GM21737 (cell line): ENCODE data around the gene ROBO1.

ENCODE experiments used
- ATAC-seq: cut with Tn5 transposase; IDR thresholded peaks from one replicate; pipeline ENCODE4 v1.9.1; 2021; ENCODE audit warnings: mild to moderate bottlenecking, moderate library complexity; ENCODE audit not compliant: unreplicated experiment

Gene ROBO1

DNA sequence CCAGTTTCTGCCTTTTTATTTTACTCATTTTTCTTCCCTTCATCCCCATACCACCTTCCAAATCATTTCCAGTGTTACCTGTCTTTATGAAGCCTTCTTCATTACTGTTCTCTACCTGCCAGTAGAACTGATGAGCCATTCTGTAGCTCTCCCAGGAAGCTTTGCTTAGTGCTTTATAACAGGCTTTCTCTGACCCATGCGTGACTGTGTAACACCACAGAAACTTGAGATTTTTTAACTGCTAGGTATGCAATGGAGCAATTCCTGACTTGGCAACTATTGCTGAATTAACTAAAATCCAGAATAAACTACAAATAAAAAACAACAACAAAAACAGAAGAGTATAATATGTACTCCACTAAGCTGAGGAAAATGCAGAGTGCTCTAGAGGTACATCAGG lies 289.2 kb downstream of the ROBO1 start:
- ATAC-seq: no peak

DNA sequence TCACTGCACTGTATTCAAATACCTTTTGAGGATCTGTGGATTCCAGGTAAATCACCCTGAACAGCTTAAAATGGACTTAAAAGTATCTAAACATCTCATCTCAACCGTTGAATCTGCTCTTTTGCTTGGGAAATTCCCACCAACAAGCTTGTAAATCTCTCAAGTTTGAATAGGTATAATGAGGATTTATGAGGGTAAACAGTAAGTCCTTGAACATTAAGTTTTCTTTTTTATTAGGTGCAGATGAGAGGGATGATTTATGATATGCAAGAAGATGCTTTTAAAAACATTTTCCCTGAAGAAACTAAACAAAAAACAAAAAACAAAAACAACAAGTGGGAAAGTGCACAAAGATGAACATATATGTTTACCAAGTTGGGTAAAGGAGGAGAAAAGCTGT lies 290.6 kb downstream of the ROBO1 start:
- ATAC-seq: no peak

DNA sequence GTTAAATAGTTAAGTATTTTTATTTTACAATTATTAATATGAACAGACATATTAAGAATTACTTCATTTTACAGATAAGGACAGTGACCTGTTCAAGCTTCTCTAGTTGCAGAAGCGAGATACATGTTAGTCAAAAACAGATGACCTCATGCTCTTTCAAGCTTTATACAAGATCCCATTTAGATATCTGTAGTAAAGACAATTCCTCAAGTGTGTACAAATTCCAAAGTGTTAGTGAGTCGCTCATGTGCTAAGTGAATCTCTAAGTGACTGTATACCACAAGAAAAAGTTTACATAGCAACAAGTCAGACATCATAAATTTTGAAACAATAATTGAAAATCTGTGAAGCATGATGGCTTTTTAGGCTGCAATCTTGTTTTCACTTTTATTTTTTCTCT lies 293.8 kb downstream of the ROBO1 start:
- ATAC-seq: no peak

DNA sequence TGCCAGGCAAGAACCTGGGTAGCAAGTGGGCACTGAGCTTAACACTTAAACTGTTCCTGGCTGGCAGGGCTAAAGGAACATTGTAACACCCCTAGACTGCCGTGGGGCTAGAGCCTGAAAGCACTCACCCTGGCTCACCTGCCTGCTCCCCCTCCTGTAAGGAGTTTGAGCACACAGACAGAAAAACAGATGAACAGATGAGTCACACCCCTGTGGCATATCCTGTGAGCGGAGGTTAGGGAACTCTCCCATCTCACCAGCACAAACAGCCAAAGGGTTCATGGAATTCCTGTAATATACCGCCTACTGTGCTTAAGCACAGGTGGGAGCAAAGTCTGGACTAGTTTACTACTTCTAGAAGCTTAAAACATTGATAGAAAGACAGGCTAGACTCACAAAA lies 300.1 kb downstream of the ROBO1 start:
- ATAC-seq: no peak

DNA sequence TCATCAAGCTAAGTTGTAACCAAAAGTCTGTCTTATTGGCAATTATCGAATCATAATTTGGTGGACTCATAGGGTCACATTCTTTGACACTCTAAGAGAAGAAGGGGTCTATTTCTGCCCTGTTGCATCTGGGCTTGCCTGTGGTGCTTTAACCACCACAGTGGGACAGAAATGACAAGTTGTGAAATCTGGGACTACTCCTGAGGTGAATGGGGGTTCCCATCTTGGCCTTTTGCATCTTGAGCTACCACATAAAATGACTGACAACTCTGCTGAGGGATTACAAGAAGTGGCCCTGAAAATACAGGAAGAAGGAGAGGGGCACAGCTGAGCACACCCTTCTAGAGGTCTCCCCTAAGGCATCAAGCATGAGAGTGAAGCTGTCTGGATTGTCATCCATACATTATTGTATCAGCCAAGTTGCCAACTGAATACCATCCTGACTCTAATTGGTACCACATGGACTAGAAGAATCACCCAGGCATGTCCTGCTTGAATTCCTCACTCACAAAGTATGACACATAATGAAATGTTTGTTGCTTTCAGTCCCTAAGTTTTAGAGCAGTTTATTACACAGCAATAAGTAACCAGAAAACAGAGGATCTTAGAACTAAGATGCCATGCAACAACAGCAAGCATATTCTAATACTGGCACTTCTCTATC lies 306.5 kb downstream of the ROBO1 start:
- no peak for ATAC-seq

DNA sequence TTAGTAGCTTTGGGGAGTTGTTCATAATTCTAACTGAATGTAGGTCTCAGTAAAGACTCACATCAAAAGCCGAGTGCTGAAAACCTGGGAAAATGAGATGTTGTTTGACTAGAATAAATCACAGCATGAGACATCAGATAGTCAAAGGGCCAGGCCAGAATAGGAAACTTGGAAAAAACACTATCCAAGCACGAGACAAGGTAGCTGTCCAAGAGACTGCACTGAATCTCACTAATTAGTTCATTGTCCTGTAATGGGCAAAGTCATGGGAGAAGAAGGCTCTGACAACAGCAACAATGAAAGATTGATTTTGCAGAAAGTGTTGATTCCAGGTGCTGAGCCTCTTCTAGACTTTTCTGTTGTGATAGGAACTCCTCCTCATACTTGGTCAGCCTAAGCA lies 314.2 kb downstream of the ROBO1 start:
- no peak for ATAC-seq

DNA sequence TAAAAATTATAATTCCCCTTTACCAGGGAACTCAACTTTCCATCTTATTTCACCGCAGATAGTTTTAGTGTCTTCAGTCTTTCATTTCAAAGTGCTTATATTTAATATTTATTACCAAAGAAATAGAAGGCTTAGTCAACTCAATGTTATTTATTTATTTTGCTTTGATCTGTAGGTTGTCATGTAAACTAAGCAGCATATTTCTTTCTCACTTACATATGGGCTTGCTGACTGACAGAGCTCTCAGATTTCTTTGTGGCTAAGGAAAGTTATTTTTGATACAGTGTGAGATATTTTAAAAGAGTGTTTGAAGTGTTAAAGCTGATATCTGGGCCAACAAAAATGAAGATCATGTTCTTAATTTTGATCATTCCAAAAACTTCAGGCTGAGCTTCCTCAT lies 331.4 kb downstream of the ROBO1 start:
- ATAC-seq: no peak

DNA sequence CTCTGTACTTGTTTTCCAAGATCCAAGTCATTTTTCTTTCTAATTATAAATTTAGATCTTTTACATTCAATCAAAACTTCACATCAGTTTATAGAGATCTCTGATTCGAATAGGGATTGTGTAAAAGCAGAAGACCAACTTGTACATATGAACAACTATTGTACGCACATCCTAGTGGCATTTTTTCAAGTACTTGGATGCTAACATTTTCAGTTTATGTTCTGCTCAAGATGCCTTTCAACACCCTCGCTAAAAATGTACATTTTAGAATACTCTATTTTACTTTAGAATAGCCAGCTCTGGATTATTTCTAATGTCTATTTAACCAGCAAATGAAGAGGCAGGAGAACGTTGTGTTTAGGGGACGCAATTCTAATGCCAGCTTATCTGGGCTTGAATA lies 340.7 kb downstream of the ROBO1 start:
- no peak for ATAC-seq

DNA sequence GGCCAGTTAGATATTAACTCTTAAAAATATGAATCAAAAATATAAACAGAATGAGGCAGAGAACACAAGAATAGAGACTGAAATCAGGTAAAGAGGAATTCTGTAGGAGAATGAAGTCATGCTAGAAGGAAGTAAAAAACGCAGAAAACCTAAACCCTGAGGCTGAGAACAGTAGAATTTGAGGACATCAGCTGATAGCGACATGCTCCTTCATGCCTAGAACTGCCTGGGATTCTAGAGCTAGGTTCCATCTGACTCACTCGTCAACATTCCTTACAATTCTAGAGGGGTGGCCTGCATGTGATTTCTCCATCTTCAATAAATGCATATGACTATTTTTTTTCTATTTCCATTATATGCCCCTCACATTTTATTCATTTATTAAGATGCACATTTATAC lies 343.0 kb downstream of the ROBO1 start:
- ATAC-seq: no peak

DNA sequence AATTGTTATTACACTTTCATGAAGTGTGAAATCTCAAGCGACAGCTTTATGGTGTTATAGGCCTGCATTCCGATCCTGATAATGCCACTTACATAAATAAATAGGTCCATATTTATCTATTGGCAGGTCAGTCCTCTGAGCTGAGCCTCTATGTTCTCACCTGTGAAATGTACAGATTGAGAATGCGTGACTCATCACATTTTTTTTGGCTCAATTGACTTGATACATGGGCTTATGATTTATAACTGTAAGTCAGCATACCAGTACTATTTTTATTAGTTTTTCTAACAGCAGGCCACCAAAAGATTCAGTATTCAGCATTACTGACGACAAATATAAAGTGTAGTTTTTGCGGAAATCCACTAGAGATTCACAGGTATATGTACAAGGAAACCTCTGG lies 344.4 kb downstream of the ROBO1 start:
- no peak for ATAC-seq

DNA sequence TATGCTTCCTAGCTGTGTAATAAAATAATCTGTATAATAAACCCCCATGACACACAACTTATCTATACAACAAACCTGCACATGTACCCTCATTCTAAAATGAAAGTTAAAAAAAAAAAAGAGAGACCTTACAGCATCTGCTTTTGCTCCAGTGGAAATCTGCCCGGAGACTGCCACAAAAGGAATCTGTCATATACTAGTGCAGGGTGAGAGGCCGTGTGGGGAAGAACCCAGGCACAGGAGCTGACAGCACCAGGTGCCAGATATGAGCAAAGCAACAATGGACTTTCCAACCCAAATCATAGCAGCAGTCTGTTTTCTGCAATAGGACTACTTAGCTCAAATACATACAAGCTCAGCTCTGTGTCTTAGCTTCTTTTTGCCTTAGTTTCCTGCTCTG lies 346.5 kb downstream of the ROBO1 start:
- no peak for ATAC-seq

DNA sequence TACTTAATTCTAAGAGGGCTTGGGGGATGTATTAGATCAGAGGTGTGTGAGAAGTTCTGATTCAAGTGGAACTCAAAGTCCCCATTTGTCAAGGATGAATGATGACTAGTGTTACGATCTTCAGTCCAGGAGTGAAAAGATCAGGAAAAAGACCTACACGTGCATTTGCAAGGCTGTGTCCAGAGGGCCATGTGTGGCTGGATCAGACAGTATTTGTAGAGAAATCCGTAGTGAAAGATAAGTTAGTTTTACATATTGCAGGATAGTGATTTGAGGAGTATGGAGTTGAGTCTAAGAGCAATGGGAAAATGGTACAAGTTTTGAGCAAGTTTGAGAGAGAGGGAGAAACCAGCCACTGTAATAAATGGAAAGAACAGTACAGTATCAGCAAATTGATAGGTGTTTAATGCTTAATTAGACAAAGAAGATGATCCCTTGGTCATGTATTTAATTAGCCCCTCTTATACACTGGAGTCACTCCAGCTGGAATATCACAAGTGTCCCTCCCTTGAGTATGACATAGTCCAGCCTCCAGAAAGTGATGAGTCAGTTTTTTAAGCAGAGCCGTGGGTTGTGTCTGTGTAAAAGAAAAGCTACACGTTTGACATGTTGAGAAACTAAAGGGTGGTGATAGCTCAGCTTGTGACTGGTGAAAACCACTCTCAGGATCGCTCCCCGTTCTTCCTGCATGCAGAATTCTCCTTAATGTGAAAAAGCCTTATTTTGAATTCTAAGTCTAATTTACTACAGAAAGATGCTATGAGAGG lies 348.8 kb downstream of the ROBO1 start:
- ATAC-seq: no peak

DNA sequence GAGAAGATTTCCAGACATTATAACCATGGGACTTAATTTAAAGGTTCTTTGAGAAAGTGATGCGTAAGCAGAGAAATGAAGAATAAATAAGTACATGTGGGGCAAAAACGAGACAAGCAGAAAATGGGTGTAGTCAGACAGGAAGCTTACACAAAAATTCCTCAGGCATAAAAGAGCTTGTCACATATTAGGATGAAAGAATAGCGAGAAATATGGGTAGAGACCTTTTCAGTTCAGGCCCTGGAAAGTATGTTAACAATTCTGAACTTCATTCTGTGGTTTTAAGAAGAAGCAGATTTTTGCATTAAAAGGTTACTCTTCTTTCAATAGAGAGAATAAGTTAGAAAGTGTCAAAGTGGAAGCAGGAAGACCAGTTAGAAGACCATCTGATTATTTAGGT lies 352.4 kb downstream of the ROBO1 start:
- no peak for ATAC-seq

DNA sequence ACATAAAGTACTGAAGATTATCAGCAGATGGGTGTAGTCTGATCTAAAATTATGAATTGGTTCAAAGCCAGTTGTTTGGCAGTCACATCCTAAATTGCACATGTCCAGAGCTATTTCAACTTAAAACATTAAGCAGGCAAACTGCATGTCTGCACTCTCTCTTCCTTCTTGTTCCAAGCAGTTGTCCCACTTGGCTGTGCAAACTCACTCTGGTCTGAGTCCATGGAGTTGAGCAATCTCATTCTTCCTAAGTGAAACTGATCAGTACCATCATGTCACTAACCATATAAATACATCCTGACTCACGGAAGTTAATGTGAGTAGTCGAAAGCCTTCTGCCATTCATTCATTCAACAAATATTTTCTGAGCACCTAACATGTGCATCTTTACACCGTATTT lies 353.0 kb downstream of the ROBO1 start:
- no peak for ATAC-seq

DNA sequence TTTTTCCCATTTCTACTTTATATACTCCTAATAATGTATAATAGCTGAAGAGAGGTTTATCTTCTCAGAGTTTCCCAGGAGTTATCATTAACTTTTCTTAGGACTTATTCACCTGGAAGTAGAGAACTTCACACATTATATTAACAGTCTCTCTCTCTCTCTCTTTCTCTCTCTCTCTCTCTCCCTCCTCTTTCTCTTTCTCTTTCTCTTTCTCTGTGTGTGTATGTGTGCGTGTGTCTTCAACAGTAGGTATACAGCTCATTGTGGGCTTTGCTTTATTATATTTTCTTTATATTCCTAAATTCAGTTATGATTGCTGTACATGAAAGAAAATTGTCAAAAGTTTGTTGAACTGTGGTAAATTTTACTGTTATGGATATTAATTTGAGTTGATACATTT lies 353.8 kb downstream of the ROBO1 start:
- no peak for ATAC-seq

DNA sequence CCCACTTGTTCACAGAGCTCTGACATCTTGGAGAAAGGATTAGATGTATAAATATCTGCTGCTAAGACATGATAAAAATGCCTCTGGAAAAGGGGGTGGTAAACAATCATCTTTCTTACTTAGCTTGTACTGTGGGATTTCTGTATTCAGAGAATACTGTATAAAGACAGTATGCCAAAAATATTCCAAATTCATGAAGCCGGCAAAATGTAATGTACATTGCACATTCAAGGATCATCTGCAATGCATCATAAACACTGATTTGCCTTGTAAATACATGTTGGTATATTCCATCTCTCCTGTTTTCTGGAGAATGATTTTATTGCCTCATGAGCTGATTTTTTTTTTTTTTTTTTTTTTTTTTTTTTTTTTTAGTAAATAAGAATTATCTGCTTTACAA lies 355.3 kb downstream of the ROBO1 start:
- ATAC-seq: no peak

DNA sequence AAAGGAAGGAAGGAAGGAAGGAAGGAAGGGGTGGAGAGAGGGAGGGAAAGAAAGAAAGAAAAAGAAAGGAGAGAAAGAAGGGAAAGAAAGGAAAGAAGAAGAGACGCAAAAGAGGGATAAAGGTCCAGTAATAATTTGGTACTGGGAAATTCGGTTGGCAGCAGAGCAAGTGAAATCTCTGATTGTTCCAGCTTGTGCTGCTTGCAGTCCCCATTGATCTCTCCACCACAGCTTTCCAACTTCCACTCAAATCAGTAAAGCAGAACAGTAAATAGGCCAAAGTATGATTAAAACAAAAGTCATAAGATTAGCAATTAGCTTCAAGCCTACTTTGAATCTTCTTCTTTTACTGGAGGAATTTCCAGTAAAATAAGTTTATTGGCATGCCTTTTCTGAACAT lies 357.2 kb downstream of the ROBO1 start:
- ATAC-seq: no peak

DNA sequence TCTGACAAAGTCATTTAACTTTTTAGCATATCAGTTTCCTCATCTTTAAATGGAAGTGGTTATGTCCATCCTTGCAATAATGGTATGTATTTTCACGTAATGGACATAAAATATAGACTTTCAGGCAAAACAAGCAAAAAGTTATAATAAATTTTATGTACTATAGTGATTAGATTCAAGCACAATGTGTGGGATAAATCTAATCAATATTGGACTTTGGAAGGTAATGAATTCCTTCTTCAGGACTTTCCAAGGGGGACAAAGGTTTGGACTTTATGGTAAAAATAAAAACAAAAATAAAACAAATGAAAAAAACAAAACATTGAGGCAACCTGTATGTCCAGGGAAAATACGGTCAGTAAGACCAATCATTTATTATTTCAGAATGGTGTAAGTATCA lies 357.7 kb downstream of the ROBO1 start:
- ATAC-seq: no peak

DNA sequence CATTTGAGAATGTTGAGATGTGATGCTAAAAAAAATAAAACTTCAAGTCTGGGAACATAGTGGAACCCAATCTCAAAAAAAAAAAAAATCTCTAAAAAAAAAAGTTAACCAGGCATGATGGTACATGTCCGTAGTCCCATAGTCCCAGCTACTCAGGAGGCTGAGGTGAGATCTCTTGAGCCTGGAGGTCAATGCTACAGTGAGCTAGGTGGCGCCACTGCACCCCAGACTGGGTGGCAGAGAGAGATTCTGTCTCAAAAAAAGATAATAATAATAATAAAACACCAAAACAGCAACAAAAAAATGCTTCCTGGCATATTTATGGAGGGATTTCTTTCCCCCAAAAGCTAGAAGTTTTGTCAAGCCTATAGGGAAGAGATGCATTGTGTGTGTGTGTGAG lies 361.6 kb downstream of the ROBO1 start:
- ATAC-seq: no peak

DNA sequence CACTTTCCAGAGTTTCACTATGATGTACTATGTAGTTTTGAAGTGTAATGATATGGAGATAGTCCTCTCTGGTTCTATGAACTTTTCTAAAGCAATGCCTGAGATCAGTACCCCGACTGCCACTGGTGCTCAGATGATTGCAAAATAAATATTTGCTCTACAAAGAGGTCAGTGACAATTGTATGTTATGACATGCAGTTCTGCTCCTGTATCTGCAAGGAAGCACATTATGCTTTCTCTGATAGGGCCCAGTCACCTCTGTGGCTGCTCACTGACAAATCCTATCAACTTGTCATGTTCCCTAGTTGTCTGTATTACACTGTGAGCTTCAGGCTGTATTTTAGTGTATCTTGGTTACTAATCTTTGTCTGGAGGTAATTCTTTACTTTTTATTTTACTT lies 362.6 kb downstream of the ROBO1 start:
- ATAC-seq: no peak

DNA sequence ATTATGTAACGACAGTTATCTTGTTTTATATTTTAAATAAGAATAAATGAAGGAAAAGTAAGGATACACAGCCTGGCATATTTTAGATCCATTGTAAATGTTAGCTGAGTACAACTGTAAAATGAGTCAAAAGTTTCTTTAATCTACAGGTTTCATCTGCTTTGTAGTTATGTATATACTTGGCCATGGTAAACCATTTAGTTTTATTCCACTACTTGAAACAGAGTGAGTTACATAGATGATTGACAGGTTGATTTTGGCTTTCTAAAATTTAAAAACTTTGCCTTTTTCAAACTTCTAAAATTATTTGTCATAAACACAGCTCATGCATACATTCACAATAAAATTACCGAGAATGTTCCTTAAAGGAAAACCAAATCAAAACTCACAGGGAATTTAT lies 371.2 kb downstream of the ROBO1 start:
- no peak for ATAC-seq

DNA sequence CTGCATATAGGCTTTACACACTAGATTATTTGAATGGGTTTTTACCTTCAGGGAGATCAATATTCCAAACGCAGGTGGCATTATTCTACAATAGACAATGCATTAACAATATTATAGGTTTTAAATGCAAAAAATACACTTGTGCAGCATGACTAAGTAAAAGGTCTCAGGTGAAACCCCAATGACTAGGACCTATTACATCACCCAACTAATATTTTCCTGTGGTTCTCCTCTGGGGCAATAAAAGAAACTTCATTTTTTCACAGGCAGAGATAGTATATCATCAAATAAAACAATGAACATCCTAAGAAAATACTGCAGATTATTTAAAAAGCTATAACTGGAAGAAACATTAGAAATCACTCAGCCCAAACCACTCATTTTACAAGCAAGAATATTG lies 375.3 kb downstream of the ROBO1 start:
- no peak for ATAC-seq

DNA sequence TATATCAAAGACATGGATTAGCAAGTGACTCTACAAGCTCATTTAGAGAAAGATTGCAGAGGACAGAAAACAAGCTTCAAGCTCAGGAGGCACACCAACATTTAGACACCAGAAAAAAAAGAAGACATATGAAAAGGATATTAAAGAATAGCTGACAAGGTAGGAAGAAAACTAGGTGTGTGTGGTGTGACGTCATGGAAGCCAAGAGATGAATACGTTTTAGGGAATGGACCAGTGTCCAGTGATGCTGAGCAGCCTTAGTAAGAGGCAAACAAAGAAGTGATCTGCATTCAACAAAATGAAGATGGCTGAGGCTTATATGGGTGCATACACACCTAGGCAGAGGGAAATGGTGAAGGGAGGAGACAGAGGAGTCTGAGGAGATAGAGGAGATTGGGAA lies 377.4 kb downstream of the ROBO1 start:
- no peak for ATAC-seq
